Measurements from ENCODE around the gene HIF1AN.
"Not testable (repeated sequence)": the region's sequence is repeated elsewhere in the genome, so short reads cannot be mapped to it uniquely, and the experiment has no call there.

HIF1AN gene

GRCh38 chr10:100567826-100568225 lies 32.1 kb downstream of the HIF1AN start:
- no peak for DNase-seq

DNA sequence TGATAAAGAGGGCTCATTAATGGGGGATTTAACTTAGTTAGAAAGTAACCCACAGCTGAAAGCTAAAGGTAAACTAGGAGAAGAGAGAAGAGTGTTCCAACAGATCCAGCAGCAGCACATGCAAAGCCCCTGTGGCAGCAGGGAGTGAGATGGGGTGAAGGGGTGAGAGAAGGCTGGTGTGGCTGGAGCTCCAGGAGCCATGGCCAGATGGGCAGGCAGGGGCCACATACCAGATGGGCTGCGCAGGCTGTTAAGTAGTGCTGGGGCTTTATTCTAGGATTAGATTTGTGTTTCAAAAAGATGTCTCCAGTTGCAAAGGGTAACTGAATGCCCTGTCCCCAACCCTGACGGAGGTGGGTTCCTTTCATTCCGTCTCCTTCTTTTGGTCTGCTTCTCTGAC lies 33.2 kb downstream of the HIF1AN start:
- no peak for DNase-seq

GRCh38 chr10:100569687-100570481 lies 34.1 kb downstream of the HIF1AN start:
- DNase-seq: no peak

- DNase-seq: no peak
These were observed 34.8 kb downstream of the HIF1AN start for GRCh38 chr10:100570506-100570905.

GRCh38 chr10:100571084-100571856 lies 35.5 kb downstream of the HIF1AN start:
- DNase-seq: no peak

- DNase-seq: not testable (repeated sequence)
These were observed 39.4 kb downstream of the HIF1AN start for GRCh38 chr10:100575146-100575545.

DNA sequence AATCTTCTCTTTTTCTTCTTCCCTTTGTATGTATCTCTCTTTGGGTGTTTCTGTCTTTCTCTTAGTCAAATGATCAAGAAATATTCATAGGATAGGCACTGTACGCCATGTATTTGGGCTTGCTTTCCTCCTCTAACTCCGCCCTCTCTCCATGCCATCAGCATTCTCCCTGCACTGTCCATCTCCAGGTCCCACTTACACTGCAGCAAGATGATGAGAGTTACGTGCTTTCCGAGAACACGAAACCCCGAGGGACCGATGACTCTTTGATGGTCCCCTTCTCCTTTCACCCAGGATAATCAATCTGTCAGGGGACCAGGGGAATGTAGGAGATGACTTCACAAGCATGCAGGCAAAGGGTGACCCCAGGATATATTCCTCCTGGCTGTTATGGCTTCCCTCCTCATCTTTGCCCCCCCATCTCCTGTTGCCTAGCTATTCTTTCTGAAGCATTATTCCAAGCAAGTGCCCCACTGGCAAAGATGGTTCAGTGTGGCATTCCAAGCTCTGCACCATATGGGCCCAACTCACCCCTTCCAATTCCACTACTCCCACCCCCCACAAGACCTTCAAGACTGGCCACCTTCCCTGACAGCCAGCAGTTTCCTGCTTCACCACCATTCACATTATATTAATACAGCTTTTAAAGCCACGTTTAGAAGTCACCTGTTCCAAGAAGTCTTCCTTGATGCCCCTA lies 40.0 kb downstream of the HIF1AN start:
- DNase-seq: no peak

- no peak for DNase-seq
These were observed 40.5 kb downstream of the HIF1AN start for GRCh38 chr10:100576282-100576635.

- no peak for DNase-seq
These were observed 43.7 kb downstream of the HIF1AN start for GRCh38 chr10:100579261-100580090.

GRCh38 chr10:100586959-100587358 lies 51.2 kb downstream of the HIF1AN start:
- no peak for DNase-seq

DNA sequence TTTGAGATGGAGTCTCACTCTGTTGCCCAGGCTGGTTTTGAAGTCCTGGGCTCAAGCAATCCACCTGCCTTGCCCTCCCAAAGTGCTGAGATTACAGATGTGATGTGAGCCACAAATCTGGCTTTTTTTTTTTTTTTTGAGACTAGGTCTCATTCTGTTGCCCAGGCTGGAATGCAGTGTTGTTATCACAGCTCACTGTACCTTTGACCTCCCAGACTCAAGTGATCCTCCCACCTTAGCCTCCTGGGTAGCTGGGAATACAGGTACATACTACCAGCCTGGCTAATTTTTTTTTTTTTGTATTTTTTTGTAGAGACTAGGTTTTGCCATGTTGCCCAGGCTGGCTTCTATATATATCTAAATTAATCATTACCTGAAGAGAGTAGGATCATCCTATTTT lies 62.4 kb downstream of the HIF1AN start:
- no peak for DNase-seq

DNA sequence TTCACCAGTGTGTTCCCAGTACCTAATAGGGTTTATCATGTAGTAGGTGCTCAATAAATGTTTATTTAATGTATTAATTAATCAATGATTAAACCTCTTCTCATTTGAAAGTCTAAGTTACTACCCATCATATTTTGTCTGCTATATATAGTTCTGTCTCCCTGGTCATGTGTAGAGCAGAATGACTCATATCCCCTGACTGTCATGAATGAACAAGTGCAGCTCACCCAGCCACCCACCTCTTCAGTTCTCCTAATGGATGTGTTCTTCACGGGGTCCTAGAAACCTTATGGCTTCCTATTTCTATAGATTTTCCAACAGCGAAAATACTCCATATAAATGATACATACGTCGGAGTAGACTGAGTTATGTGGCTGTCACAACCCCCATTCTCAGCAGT lies 64.5 kb downstream of the HIF1AN start:
- DNase-seq: no peak

DNA sequence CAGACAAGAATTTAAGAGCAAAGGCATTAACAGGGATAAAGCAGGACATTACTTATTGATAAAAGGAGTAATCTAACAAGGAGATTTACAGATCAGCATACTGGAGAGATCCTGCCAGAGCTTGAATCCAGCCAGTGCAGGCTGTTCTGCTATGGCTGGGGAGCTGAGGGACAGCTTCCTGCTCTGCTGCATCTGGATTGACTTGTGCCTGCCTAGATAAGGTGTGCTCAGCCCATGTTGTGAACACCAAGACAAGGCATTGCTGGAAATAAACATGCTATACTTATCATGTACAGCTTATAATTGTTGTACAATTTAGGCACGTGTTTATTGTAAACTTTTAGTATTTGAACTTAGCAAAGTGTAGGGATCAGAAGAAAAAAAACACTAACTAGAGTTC lies 71.7 kb downstream of the HIF1AN start:
- no peak for DNase-seq
